Measurements from ENCODE around the gene ASF1B.

GRCh38 chr19:14166999-14167575 is 30.7 kb upstream of the ASF1B start:
- TF ChIP-seq CTCF (IDR thresholded peaks at IDR 0.05) (no peak), EZH2 (IDR thresholded peaks at IDR 0.05; ENCODE audit: borderline replicate concordance, insufficient read depth, low read depth, low read length, poor library complexity, severe bottlenecking) (no peak)
